Measurements from ENCODE around the gene SIGLEC8. TPM values are rescaled to one million over a fixed set of nuclear protein-coding genes. Genes with fewer than 3 reads are reported as not detected.

SIGLEC8 gene
- total and polyA plus RNA-seq, 2 of the 8 experiments (the other 6 are each of a cell fraction or from before 2014, with no cell fraction given): not detected

DNA sequence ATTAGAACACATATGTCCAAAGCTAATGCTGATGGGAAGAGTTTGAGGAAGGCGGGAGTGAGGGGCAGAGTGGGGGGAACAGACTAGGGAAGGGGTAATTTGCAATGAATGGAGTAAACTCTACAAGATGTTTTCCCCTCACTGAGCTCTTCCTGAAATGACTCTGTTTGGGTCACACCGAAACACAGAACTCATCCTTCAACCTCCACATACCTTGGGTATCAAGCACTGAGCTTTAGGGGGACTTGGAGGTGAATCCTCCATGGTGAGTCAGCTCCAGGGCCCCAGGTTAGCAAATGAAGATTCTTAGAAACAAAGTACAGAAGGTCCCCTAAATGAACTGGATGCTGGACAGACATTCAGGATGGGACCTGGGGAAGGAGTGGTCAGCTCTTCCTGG lies 39.5 kb downstream of the SIGLEC8 start:
- POLR2A ChIA-PET (ENCODE audit: partially characterized antibody): interaction anchor here (2.0 kb wide), 1 partner anchor 10 kb away, joined by 9 read pairs; no protein-coding TSS in a partner anchor
- H3K23me2 ChIP-seq (ENCODE audit: low read depth, low read length): peaks cover 1% of the 10 kb centered on the region; the same call in 1 of the 2 replicates
- H2BK15ac ChIP-seq (ENCODE audit: low read length): no peak overlapping the region
- CTCF ChIA-PET (ENCODE audit: partially characterized antibody): interaction anchor here (0.6 to 6.7 kb wide), 11 partner anchors 8 to 322 kb away, joined by 3 to 58 read pairs (median 4); no protein-coding TSS in a partner anchor
- H2BK12ac ChIP-seq (ENCODE audit: low read depth, low read length): no peak overlapping the region
- no peak overlapping the region for H4K91ac ChIP-seq (replicated peaks; ENCODE audit: insufficient read length, low read length)
- H2AFZ ChIP-seq (ENCODE audit: low read length): no peak overlapping the region
- no peak overlapping the region for H4K8ac ChIP-seq (ENCODE audit: extremely low read depth, insufficient read depth, low read length)
- DNase-seq (ENCODE audit: low read depth in 1 of 2, low spot score in 2 of 2) (no peak), FAIRE-seq (no peak)
- peaks cover 0 to 5% (median 2%) of the 10 kb centered on the region in 4 experiments; a peak in 3 of 7 replicates for H3K27me3 ChIP-seq (replicated peaks in 1 of 4; ENCODE audit: control insufficient read depth in 3 of 4, extremely low read depth in 1 of 4, insufficient read depth in 3 of 4, low read length in 3 of 4)
- no peak overlapping the region for H3K18ac ChIP-seq (ENCODE audit: extremely low read depth, low read length)
- TF ChIP-seq, protein P1, sequence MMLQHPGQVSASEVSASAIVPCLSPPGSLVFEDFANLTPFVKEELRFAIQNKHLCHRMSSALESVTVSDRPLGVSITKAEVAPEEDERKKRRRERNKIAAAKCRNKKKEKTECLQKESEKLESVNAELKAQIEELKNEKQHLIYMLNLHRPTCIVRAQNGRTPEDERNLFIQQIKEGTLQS (IDR thresholded peaks at IDR 0.05; ENCODE audit: insufficient read depth, low read depth, low read length): no peak
- TF ChIP-seq BCL11A (IDR thresholded peaks at IDR 0.05; ENCODE audit: low read depth in 2 of 2, low read length in 2 of 2) (no peak), POLR2A (IDR thresholded peaks at IDR 0.05; ENCODE audit: control extremely low read depth in 1 of 2, low read depth in 2 of 2, low read length in 2 of 2) (no peak), PHF8 (conservative IDR thresholded peaks at IDR 0.05; ENCODE audit: low read depth, low read length) (no peak), RFX5 (IDR thresholded peaks at IDR 0.05; ENCODE audit: borderline replicate concordance, low read depth, low read length) (no peak)
- H3K4me1 ChIP-seq (replicated peaks in 1 of 4; ENCODE audit: control insufficient read depth in 3 of 4, insufficient read depth in 4 of 4, low read length in 3 of 4): peaks cover 0 to 11% (median 3%) of the 10 kb centered on the region in 4 experiments; a peak in 2 of 7 replicates
- no peak overlapping the region for H3K4ac ChIP-seq (replicated peaks; ENCODE audit: insufficient read length, low read depth, low read length)
- no peak overlapping the region for H3K14ac ChIP-seq (ENCODE audit: insufficient read length)
- no peak overlapping the region for H2AK5ac ChIP-seq (ENCODE audit: low read depth, low read length)
- H3K9me3 ChIP-seq (ENCODE audit: insufficient read depth in 2 of 2, low read depth in 1 of 2, low read length in 1 of 2): no peaks in the 10 kb centered on the region
- no peak overlapping the region for H3K56ac ChIP-seq (replicated peaks; ENCODE audit: insufficient read length, low read depth, low read length)
- H3K9ac ChIP-seq (replicated peaks in 1 of 4; ENCODE audit: extremely low read depth in 1 of 4, low read depth in 3 of 4, low read length in 3 of 4): no peak overlapping the region
- H4K20me1 ChIP-seq (replicated peaks in 1 of 2; ENCODE audit: control insufficient read depth in 1 of 2, insufficient read depth in 2 of 2, low read length in 2 of 2): no peaks in the 10 kb centered on the region
- no peak overlapping the region for H2BK20ac ChIP-seq (ENCODE audit: low read length)
- no peak overlapping the region for H3K23ac ChIP-seq (ENCODE audit: insufficient read length)
- H3K79me1 ChIP-seq (ENCODE audit: low read depth, low read length): no peaks in the 10 kb centered on the region
- no peaks in the 10 kb centered on the region for H3K36me3 ChIP-seq (ENCODE audit: control insufficient read depth in 2 of 4, insufficient read depth in 4 of 4, low read length in 3 of 4)
- H3K4me2 ChIP-seq (ENCODE audit: insufficient read depth in 1 of 2, low read depth in 2 of 2, low read length in 2 of 2): no peak overlapping the region
- no peak overlapping the region for H2BK120ac ChIP-seq (replicated peaks; ENCODE audit: low read depth, low read length)
- H2BK5ac ChIP-seq (ENCODE audit: low read depth, low read length): no peak overlapping the region
- no peak overlapping the region for H3K4me3 ChIP-seq (ENCODE audit: extremely low read depth in 1 of 4, insufficient read depth in 2 of 4, low read depth in 3 of 4, low read length in 4 of 4)
- WGBS, 2 experiments (ENCODE audit: extremely low coverage in 1 of 2, insufficient coverage in 1 of 2, insufficient read length in 1 of 2, insufficient replicate concordance in 2 of 2, low coverage in 1 of 2, low lambda C conversion rate in 2 of 2, missing lambda C conversion rate in 1 of 2): 83% methylated on average over 2 of the region's 2 CpGs; no CpG with 5 or more reads in 1 of the 2 experiments
- H3K27ac ChIP-seq (ENCODE audit: low read depth, low read length): no peak overlapping the region
- H3K79me2 ChIP-seq (ENCODE audit: control insufficient read depth in 1 of 2, insufficient read depth in 2 of 2, low read length in 2 of 2): no peaks in the 10 kb centered on the region
- H4K5ac ChIP-seq (ENCODE audit: insufficient read length, low read depth, low read length): no peak overlapping the region

All from H1 (cell line).